Measurements from ENCODE around the gene PKP2.

PKP2 gene

GRCh38 chr12:32789446-32789845 is 107.1 kb downstream of the PKP2 start:
- Histone ChIP-seq H3K36me3 (ENCODE audit: insufficient read depth, low read length) (no peaks in the 10 kb centered on the region), H3K9ac (ENCODE audit: low read depth, low read length) (no peak overlapping the region), H3K4me1 (ENCODE audit: insufficient read depth, low read length) (no peaks in the 10 kb centered on the region), H3K9me3 (ENCODE audit: control insufficient read depth, insufficient read depth, low read length) (no peaks in the 10 kb centered on the region; the same call in 1 of the 2 replicates)

GRCh38 chr12:32788405-32788804 is 108.2 kb downstream of the PKP2 start:
- H3K9ac ChIP-seq (ENCODE audit: low read depth, low read length): no peak overlapping the region
- H3K36me3 ChIP-seq (ENCODE audit: insufficient read depth, low read length): no peaks in the 10 kb centered on the region
- H3K4me1 ChIP-seq (ENCODE audit: insufficient read depth, low read length): no peaks in the 10 kb centered on the region
- H3K9me3 ChIP-seq (ENCODE audit: control insufficient read depth, insufficient read depth, low read length): no peaks in the 10 kb centered on the region; the same call in 1 of the 2 replicates

- Histone ChIP-seq H3K36me3 (ENCODE audit: insufficient read depth, low read length) (no peaks in the 10 kb centered on the region), H3K4me1 (ENCODE audit: insufficient read depth, low read length) (no peaks in the 10 kb centered on the region), H3K9ac (ENCODE audit: low read depth, low read length) (no peak overlapping the region), H3K9me3 (ENCODE audit: control insufficient read depth, insufficient read depth, low read length) (no peaks in the 10 kb centered on the region; the same call in 1 of the 2 replicates)
Measured at GRCh38 chr12:32785557-32785956, 111.0 kb downstream of the PKP2 start.

GRCh38 chr12:32783029-32783428 is 113.5 kb downstream of the PKP2 start:
- Histone ChIP-seq H3K4me1 (ENCODE audit: insufficient read depth, low read length) (no peaks in the 10 kb centered on the region), H3K9ac (ENCODE audit: low read depth, low read length) (no peak overlapping the region), H3K36me3 (ENCODE audit: insufficient read depth, low read length) (no peaks in the 10 kb centered on the region), H3K9me3 (ENCODE audit: control insufficient read depth, insufficient read depth, low read length) (no peaks in the 10 kb centered on the region; the same call in 1 of the 2 replicates)

- H3K9me3 ChIP-seq (ENCODE audit: control insufficient read depth, insufficient read depth, low read length): no peaks in the 10 kb centered on the region
- no peaks in the 10 kb centered on the region for H3K4me1 ChIP-seq (ENCODE audit: insufficient read depth, low read length)
- H3K36me3 ChIP-seq (ENCODE audit: insufficient read depth, low read length): no peaks in the 10 kb centered on the region
- H3K9ac ChIP-seq (ENCODE audit: low read depth, low read length): no peak overlapping the region
Measured at GRCh38 chr12:32780071-32780470, 116.5 kb downstream of the PKP2 start.

- Histone ChIP-seq H3K9ac (ENCODE audit: low read depth, low read length) (no peak overlapping the region), H3K9me3 (ENCODE audit: control insufficient read depth, insufficient read depth, low read length) (no peaks in the 10 kb centered on the region), H3K36me3 (ENCODE audit: insufficient read depth, low read length) (no peaks in the 10 kb centered on the region), H3K4me1 (ENCODE audit: insufficient read depth, low read length) (no peaks in the 10 kb centered on the region)
Measured at GRCh38 chr12:32777691-32778175, 118.8 kb downstream of the PKP2 start.

- Histone ChIP-seq H3K9me3 (ENCODE audit: control insufficient read depth, insufficient read depth, low read length) (no peaks in the 10 kb centered on the region), H3K9ac (ENCODE audit: low read depth, low read length) (no peak overlapping the region), H3K4me1 (ENCODE audit: insufficient read depth, low read length) (no peaks in the 10 kb centered on the region), H3K36me3 (ENCODE audit: insufficient read depth, low read length) (no peaks in the 10 kb centered on the region)
Measured at GRCh38 chr12:32777159-32777558, 119.4 kb downstream of the PKP2 start.

- no peaks in the 10 kb centered on the region for H3K36me3 ChIP-seq (ENCODE audit: insufficient read depth, low read length)
- H3K4me1 ChIP-seq (ENCODE audit: insufficient read depth, low read length): no peaks in the 10 kb centered on the region
- no peaks in the 10 kb centered on the region for H3K9me3 ChIP-seq (ENCODE audit: control insufficient read depth, insufficient read depth, low read length)
- no peak overlapping the region for H3K9ac ChIP-seq (ENCODE audit: low read depth, low read length)
Measured at GRCh38 chr12:32776258-32776657, 120.3 kb downstream of the PKP2 start.

GRCh38 chr12:32773691-32774090 is 122.9 kb downstream of the PKP2 start:
- no peaks in the 10 kb centered on the region for H3K36me3 ChIP-seq (ENCODE audit: insufficient read depth, low read length)
- H3K9me3 ChIP-seq (ENCODE audit: control insufficient read depth, insufficient read depth, low read length): no peaks in the 10 kb centered on the region
- H3K9ac ChIP-seq (ENCODE audit: low read depth, low read length): no peak overlapping the region
- H3K4me1 ChIP-seq (ENCODE audit: insufficient read depth, low read length): no peaks in the 10 kb centered on the region

- H3K4me1 ChIP-seq (ENCODE audit: insufficient read depth, low read length): no peaks in the 10 kb centered on the region
- no peak overlapping the region for H3K9ac ChIP-seq (ENCODE audit: low read depth, low read length)
- H3K9me3 ChIP-seq (ENCODE audit: control insufficient read depth, insufficient read depth, low read length): no peaks in the 10 kb centered on the region
- H3K36me3 ChIP-seq (ENCODE audit: insufficient read depth, low read length): no peaks in the 10 kb centered on the region
Measured at GRCh38 chr12:32770141-32770540, 126.4 kb downstream of the PKP2 start.

- Histone ChIP-seq H3K9ac (ENCODE audit: low read depth, low read length) (no peak overlapping the region), H3K9me3 (ENCODE audit: control insufficient read depth, insufficient read depth, low read length) (no peaks in the 10 kb centered on the region), H3K4me1 (ENCODE audit: insufficient read depth, low read length) (no peaks in the 10 kb centered on the region), H3K36me3 (ENCODE audit: insufficient read depth, low read length) (no peaks in the 10 kb centered on the region)
Measured at GRCh38 chr12:32768518-32768917, 128.1 kb downstream of the PKP2 start.

- H3K36me3 ChIP-seq (ENCODE audit: insufficient read depth, low read length): no peaks in the 10 kb centered on the region
- H3K9ac ChIP-seq (ENCODE audit: low read depth, low read length): no peak overlapping the region
- no peaks in the 10 kb centered on the region for H3K4me1 ChIP-seq (ENCODE audit: insufficient read depth, low read length)
- H3K9me3 ChIP-seq (ENCODE audit: control insufficient read depth, insufficient read depth, low read length): no peaks in the 10 kb centered on the region
Measured at GRCh38 chr12:32765906-32766305, 130.7 kb downstream of the PKP2 start.

- H3K9me3 ChIP-seq (ENCODE audit: control insufficient read depth, insufficient read depth, low read length): no peaks in the 10 kb centered on the region
- no peak overlapping the region for H3K9ac ChIP-seq (ENCODE audit: low read depth, low read length)
- H3K4me1 ChIP-seq (ENCODE audit: insufficient read depth, low read length): no peaks in the 10 kb centered on the region
- no peaks in the 10 kb centered on the region for H3K36me3 ChIP-seq (ENCODE audit: insufficient read depth, low read length)
Measured at GRCh38 chr12:32761716-32762115, 134.9 kb downstream of the PKP2 start.

- no peak overlapping the region for H3K9ac ChIP-seq (ENCODE audit: low read depth, low read length)
- peaks cover 8% of the 10 kb centered on the region for H3K4me1 ChIP-seq (ENCODE audit: insufficient read depth, low read length)
- no peaks in the 10 kb centered on the region for H3K9me3 ChIP-seq (ENCODE audit: control insufficient read depth, insufficient read depth, low read length)
- peaks cover 5% of the 10 kb centered on the region for H3K36me3 ChIP-seq (ENCODE audit: insufficient read depth, low read length)
Measured at GRCh38 chr12:32757157-32757556, 139.4 kb downstream of the PKP2 start.

GRCh38 chr12:32756476-32757066 is 140.0 kb downstream of the PKP2 start:
- peaks cover 8% of the 10 kb centered on the region for H3K4me1 ChIP-seq (ENCODE audit: insufficient read depth, low read length)
- peak overlapping the region; percentile 66; the same call in 1 of the 2 replicates for H3K9ac ChIP-seq (ENCODE audit: low read depth, low read length)
- H3K9me3 ChIP-seq (ENCODE audit: control insufficient read depth, insufficient read depth, low read length): no peaks in the 10 kb centered on the region
- peaks cover 11% of the 10 kb centered on the region for H3K36me3 ChIP-seq (ENCODE audit: insufficient read depth, low read length)
